Endodermal cell (in vitro differentiated cells): ENCODE results near the gene ZFAND4. TPM values are rescaled to one million over a fixed set of nuclear protein-coding genes. Genes with fewer than 3 reads are reported as not detected.

Experiments
- DNase-seq: peaks from one replicate; pipeline ENCODE4 v3.0.0-alpha.2; 2017
- H3K27ac ChIP-seq: 2 replicates; pipeline ENCODE4 v1.5.1; 2013; ENCODE audit warnings: mild to moderate bottlenecking, low read depth, low read length, moderate library complexity
- H3K27me3 ChIP-seq: 2 replicates; pipeline ENCODE4 v1.6.1; 2013; ENCODE audit warnings: mild to moderate bottlenecking, low read length, moderate library complexity; ENCODE audit not compliant: insufficient read depth, control insufficient read depth, poor library complexity, severe bottlenecking
- H3K36me3 ChIP-seq: 2 replicates; pipeline ENCODE4 v1.7.0; 2013; ENCODE audit warnings: mild to moderate bottlenecking, low read length, moderate library complexity; ENCODE audit not compliant: control insufficient read depth, insufficient read depth
- H3K4me1 ChIP-seq: one replicate; pipeline ENCODE4 v1.7.0; 2013; ENCODE audit warnings: low read length; ENCODE audit not compliant: control insufficient read depth, insufficient read depth
- H3K4me3 ChIP-seq: 2 replicates; pipeline ENCODE4 v1.5.1; 2013; ENCODE audit warnings: mild to moderate bottlenecking, low read length, moderate library complexity
- H3K9ac ChIP-seq: 2 replicates; pipeline ENCODE4 v1.6.1; 2013; ENCODE audit warnings: mild to moderate bottlenecking, low read length, moderate library complexity; ENCODE audit not compliant: poor library complexity, severe bottlenecking; ENCODE audit errors: extremely low read depth
- H3K9me3 ChIP-seq: 2 replicates; pipeline ENCODE4 v1.6.1; 2013; ENCODE audit warnings: mild to moderate bottlenecking, low read length, moderate library complexity; ENCODE audit not compliant: control insufficient read depth
- H3K27ac Mint-ChIP-seq: 2 replicates; pipeline ENCODE4 v1.8.0; 2020; ENCODE audit warnings: mixed read lengths
- H3K27me3 Mint-ChIP-seq: 2 replicates; pipeline ENCODE4 v1.8.0; 2021; ENCODE audit warnings: mild to moderate bottlenecking, mixed read lengths; ENCODE audit not compliant: insufficient read depth
- H3K36me3 Mint-ChIP-seq: 2 replicates; pipeline ENCODE4 v1.8.0; 2020; ENCODE audit warnings: low read depth, mixed read lengths
- H3K4me1 Mint-ChIP-seq: 2 replicates; pipeline ENCODE4 v1.8.0; 2020; ENCODE audit warnings: mixed read lengths
- H3K4me3 Mint-ChIP-seq: 2 replicates; pipeline ENCODE4 v1.8.0; 2020; ENCODE audit warnings: mild to moderate bottlenecking, moderate library complexity, mixed read lengths
- H3K9me3 Mint-ChIP-seq: 2 replicates; pipeline ENCODE4 v1.8.0; 2020; ENCODE audit warnings: mild to moderate bottlenecking, mixed read lengths
- WGBS, 2 experiments: methylation state at CpG; one replicate each; pipeline versions ENCODE4 v1.1.5 to v1.1.7; 2013; ENCODE audit warnings: missing lambda C conversion rate in 2 of 2, mixed read lengths in 1 of 2; ENCODE audit not compliant: insufficient coverage in 1 of 2, insufficient read length in 1 of 2; 5-methylcytosine and 5-hydroxymethylcytosine counted together
- total RNA-seq, 2 donors: library from RNA; stranded (reverse); fragmentation: NEBNext Ultra II Directional in 1 of 2; extraction: Animal tissue kit (Norgen Biotek cat#: 25700) in 1 of 2; gene quantifications; 2 replicates in 1 of 2; 3 replicates in 1 of 2; pipeline ENCODE4 v1.2.1, GENCODE V29; 2021
- TF ChIP-seq, protein P1 (sequence below): fragments of 200-600 bp; sonication (generic); conservative IDR thresholded peaks from 2 replicates; pipeline ENCODE4 v1.5.0; 2021; ENCODE audit warnings: antibody characterized with exemption, mild to moderate bottlenecking

ZFAND4 gene
- total RNA-seq, 2 donors from 2014 or later: 13.4 to 16.8 TPM

GRCh38 chr10:45594276-45595157, 78.1 kb downstream of the ZFAND4 start:
- Histone ChIP-seq H3K36me3 (no peaks in the 10 kb centered on the region), H3K4me3 (peak overlapping the region; percentile 96), H3K27ac (no peak overlapping the region), H3K4me1 (no peaks in the 10 kb centered on the region), H3K9me3 (peaks cover 5% of the 10 kb centered on the region), H3K9ac (peak overlapping the region; percentile 68), H3K27me3 (peaks cover 26% of the 10 kb centered on the region)
- H3K36me3 Mint-ChIP-seq: peaks cover 12% of the 10 kb centered on the region
- peak overlapping the region; percentile 88 for H3K27ac Mint-ChIP-seq
- peaks cover 19% of the 10 kb centered on the region for H3K4me1 Mint-ChIP-seq
- H3K9me3 Mint-ChIP-seq: peaks cover 7% of the 10 kb centered on the region
- DNase-seq: peak; percentile 96
- TF ChIP-seq, protein P1, sequence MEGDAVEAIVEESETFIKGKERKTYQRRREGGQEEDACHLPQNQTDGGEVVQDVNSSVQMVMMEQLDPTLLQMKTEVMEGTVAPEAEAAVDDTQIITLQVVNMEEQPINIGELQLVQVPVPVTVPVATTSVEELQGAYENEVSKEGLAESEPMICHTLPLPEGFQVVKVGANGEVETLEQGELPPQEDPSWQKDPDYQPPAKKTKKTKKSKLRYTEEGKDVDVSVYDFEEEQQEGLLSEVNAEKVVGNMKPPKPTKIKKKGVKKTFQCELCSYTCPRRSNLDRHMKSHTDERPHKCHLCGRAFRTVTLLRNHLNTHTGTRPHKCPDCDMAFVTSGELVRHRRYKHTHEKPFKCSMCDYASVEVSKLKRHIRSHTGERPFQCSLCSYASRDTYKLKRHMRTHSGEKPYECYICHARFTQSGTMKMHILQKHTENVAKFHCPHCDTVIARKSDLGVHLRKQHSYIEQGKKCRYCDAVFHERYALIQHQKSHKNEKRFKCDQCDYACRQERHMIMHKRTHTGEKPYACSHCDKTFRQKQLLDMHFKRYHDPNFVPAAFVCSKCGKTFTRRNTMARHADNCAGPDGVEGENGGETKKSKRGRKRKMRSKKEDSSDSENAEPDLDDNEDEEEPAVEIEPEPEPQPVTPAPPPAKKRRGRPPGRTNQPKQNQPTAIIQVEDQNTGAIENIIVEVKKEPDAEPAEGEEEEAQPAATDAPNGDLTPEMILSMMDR: no peak
- 0 to 1% methylated on average over 19 to 88 of the region's 88 CpGs for WGBS, 2 experiments
- peak overlapping the region; percentile 71 for H3K4me3 Mint-ChIP-seq
- peaks cover 26% of the 10 kb centered on the region for H3K27me3 Mint-ChIP-seq

DNA sequence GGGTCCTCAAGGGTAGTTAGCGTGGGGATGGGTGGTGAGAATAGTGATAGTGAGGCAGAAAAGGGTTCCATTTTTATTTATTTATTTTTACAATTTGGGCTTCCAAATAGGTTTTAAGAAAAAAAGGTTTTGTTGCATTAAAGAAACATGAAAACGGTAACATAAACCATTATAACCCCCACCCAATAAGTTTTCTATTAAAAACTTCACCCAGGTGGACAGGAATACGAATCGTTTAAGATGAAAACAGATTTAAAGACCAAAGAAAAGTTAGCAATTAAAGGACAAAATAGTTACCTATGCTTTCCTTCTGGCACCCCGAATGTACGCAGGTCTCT, 78.7 kb downstream of the ZFAND4 start:
- Mint-ChIP-seq H3K27ac (peak overlapping the region; percentile 88), H3K27me3 (peaks cover 26% of the 10 kb centered on the region), H3K4me1 (peaks cover 16% of the 10 kb centered on the region), H3K4me3 (peak overlapping the region; percentile 71), H3K9me3 (peaks cover 2% of the 10 kb centered on the region), H3K36me3 (peaks cover 15% of the 10 kb centered on the region)
- H3K27ac ChIP-seq: no peak overlapping the region
- peak overlapping the region; percentile 96 for H3K4me3 ChIP-seq
- peak overlapping the region; percentile 68 for H3K9ac ChIP-seq
- TF ChIP-seq, protein P1: no peak
- no peaks in the 10 kb centered on the region for H3K36me3 ChIP-seq
- H3K27me3 ChIP-seq: peaks cover 26% of the 10 kb centered on the region
- no peaks in the 10 kb centered on the region for H3K4me1 ChIP-seq
- H3K9me3 ChIP-seq: no peaks in the 10 kb centered on the region
- 0 to 13% methylated on average over 1 to 5 of the region's 6 CpGs for WGBS, 2 experiments
- DNase-seq: no peak

DNA sequence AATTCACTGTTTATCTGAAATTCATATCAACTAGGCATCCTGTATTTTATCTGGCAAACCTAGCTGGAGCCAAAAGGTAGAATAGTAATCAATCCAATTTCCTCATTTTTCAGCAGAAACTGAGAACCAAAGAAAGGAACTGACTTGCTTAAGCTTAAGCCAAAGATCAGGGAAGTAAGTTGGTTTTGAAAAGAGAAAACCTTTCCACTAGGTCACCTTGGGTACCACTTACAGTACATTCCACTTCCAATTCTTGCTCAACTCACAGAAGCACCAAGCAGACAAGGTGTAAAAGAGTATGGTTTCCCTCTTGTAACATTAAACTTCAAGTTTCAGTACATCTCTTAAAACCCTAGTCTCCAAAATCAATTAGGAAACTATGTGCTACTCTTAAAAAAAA, 79.6 kb downstream of the ZFAND4 start:
- Mint-ChIP-seq H3K36me3 (peaks cover 15% of the 10 kb centered on the region), H3K27me3 (peaks cover 26% of the 10 kb centered on the region), H3K4me1 (peaks cover 16% of the 10 kb centered on the region), H3K4me3 (peak overlapping the region; percentile 71), H3K27ac (no peak overlapping the region), H3K9me3 (peaks cover 2% of the 10 kb centered on the region)
- no peak for DNase-seq
- no peaks in the 10 kb centered on the region for H3K36me3 ChIP-seq
- H3K9me3 ChIP-seq: no peaks in the 10 kb centered on the region
- no peak overlapping the region for H3K27ac ChIP-seq
- H3K4me3 ChIP-seq: peak overlapping the region; percentile 96
- TF ChIP-seq, protein P1: no peak
- H3K4me1 ChIP-seq: no peaks in the 10 kb centered on the region
- peaks cover 23% of the 10 kb centered on the region for H3K27me3 ChIP-seq
- H3K9ac ChIP-seq: no peak overlapping the region
